ENCODE data around the gene TOP3B.

DNA sequence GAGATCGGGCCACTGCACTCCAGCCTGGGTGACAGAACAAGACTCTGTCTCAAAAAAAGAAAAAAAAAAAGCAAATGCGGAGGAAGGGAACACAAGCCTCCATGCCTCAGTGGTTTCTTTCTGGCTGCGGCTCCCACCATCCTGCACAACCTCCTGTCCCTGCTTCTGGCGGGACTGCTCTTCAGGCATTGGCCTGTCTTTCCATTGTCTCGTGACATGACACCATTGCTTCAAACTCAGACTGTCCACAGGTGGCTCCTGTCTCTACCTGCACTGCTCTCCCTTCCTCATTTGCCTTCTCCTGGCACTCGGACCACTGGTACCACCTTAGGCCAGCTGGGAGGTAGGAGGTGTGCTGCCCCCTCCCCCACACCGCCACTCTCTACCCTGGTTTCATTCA is 19.3 kb downstream of the TOP3B start:
- TF ChIP-seq POLR2AphosphoS5 (IDR thresholded peaks at IDR 0.05; ENCODE audit: low read length), result no peak
- TF ChIP-seq, protein P1, sequence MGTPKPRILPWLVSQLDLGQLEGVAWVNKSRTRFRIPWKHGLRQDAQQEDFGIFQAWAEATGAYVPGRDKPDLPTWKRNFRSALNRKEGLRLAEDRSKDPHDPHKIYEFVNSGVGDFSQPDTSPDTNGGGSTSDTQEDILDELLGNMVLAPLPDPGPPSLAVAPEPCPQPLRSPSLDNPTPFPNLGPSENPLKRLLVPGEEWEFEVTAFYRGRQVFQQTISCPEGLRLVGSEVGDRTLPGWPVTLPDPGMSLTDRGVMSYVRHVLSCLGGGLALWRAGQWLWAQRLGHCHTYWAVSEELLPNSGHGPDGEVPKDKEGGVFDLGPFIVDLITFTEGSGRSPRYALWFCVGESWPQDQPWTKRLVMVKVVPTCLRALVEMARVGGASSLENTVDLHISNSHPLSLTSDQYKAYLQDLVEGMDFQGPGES (IDR thresholded peaks at IDR 0.05), result no peak
- no peak; the same call in 1 of the 2 replicates for TF ChIP-seq POLR2A (IDR thresholded peaks at IDR 0.05; ENCODE audit: low read depth, low read length)
- TF ChIP-seq CTCF (IDR thresholded peaks at IDR 0.05 in 2 of 3, conservative IDR thresholded peaks at IDR 0.05 in 1 of 3; ENCODE audit: control insufficient read depth in 2 of 3, extremely low read depth in 1 of 3, insufficient read depth in 1 of 3, low read depth in 3 of 3, low read length in 3 of 3), result no peak
- TF ChIP-seq CHD2 (IDR thresholded peaks at IDR 0.05; ENCODE audit: borderline replicate concordance, low read depth, low read length), result no peak
- no peak for TF ChIP-seq STAT3 (IDR thresholded peaks at IDR 0.05; ENCODE audit: low read depth, low read length)
- TF ChIP-seq GATAD2B (conservative IDR thresholded peaks at IDR 0.05; ENCODE audit: low read depth), result no peak
- TF ChIP-seq EZH2 (IDR thresholded peaks at IDR 0.05; ENCODE audit: borderline replicate concordance, control insufficient read depth, low read depth, low read length), result no peak
- TF ChIP-seq, protein P2, sequence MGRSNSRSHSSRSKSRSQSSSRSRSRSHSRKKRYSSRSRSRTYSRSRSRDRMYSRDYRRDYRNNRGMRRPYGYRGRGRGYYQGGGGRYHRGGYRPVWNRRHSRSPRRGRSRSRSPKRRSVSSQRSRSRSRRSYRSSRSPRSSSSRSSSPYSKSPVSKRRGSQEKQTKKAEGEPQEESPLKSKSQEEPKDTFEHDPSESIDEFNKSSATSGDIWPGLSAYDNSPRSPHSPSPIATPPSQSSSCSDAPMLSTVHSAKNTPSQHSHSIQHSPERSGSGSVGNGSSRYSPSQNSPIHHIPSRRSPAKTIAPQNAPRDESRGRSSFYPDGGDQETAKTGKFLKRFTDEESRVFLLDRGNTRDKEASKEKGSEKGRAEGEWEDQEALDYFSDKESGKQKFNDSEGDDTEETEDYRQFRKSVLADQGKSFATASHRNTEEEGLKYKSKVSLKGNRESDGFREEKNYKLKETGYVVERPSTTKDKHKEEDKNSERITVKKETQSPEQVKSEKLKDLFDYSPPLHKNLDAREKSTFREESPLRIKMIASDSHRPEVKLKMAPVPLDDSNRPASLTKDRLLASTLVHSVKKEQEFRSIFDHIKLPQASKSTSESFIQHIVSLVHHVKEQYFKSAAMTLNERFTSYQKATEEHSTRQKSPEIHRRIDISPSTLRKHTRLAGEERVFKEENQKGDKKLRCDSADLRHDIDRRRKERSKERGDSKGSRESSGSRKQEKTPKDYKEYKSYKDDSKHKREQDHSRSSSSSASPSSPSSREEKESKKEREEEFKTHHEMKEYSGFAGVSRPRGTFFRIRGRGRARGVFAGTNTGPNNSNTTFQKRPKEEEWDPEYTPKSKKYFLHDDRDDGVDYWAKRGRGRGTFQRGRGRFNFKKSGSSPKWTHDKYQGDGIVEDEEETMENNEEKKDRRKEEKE (IDR thresholded peaks at IDR 0.05), result no peak
- TF ChIP-seq PAX5 (IDR thresholded peaks at IDR 0.05; ENCODE audit: borderline replicate concordance, low read depth, low read length), result no peak
- TF ChIP-seq MYC (IDR thresholded peaks at IDR 0.05; ENCODE audit: insufficient read depth, insufficient read length, insufficient replicate concordance, low read length, severe bottlenecking), result no peak
- TF ChIP-seq SMC3 (IDR thresholded peaks at IDR 0.05; ENCODE audit: borderline replicate concordance, low read length), result no peak
- TF ChIP-seq PAX8 (IDR thresholded peaks at IDR 0.05), result no peak
- no peak for TF ChIP-seq ZNF274 (IDR thresholded peaks at IDR 0.05; ENCODE audit: insufficient read depth, insufficient read length)
